SK-N-SH treated with all-trans-retinoic acid at 6 μM for 48 hours (cell line): ENCODE data around the gene PURA.

Experiments
- ATAC-seq: fragments of 200-7000 bp; cut with Tn5 transposase; 3 replicates; pipeline ENCODE4 v1.9.1; 2020; ENCODE audit warnings: mild to moderate bottlenecking, moderate library complexity
- BACH2 ChIP-seq: fragments of 250-450 bp; sonication (Bioruptor Pico); IDR thresholded peaks from 2 replicates; pipeline ENCODE4 v1.9.0; 2021; ENCODE audit warnings: mild to moderate bottlenecking, borderline replicate concordance
- CSDC2 ChIP-seq: fragments of 250-450 bp; sonication (Bioruptor Pico); IDR thresholded peaks from 2 replicates; pipeline ENCODE4 v1.5.0; 2020; ENCODE audit warnings: mild to moderate bottlenecking, moderate library complexity
- ESRRG ChIP-seq: fragments of 250-450 bp; sonication (Bioruptor Pico); IDR thresholded peaks from 2 replicates; pipeline ENCODE4 v1.6.1; 2021; ENCODE audit warnings: mild to moderate bottlenecking
- GLIS3 ChIP-seq: fragments of 250-450 bp; sonication (Bioruptor Pico); IDR thresholded peaks from 2 replicates; pipeline ENCODE4 v1.5.0; 2020; ENCODE audit warnings: mild to moderate bottlenecking, moderate library complexity
- ISL1 ChIP-seq: fragments of 250-450 bp; sonication (Bioruptor Pico); IDR thresholded peaks from 2 replicates; pipeline ENCODE4 v2.1.2; 2022; ENCODE audit warnings: mild to moderate bottlenecking, moderate library complexity
- PPARA ChIP-seq: fragments of 250-450 bp; sonication (Bioruptor Pico); IDR thresholded peaks from 2 replicates; pipeline ENCODE4 v1.5.0; 2020; ENCODE audit warnings: mild to moderate bottlenecking, borderline replicate concordance
- SNAI2 ChIP-seq: fragments of 250-450 bp; sonication (Bioruptor Pico); IDR thresholded peaks from 2 replicates; pipeline ENCODE4 v1.5.0; 2020; ENCODE audit warnings: mild to moderate bottlenecking, moderate library complexity
- TCF4 ChIP-seq: fragments of 250-450 bp; sonication (Bioruptor Pico); IDR thresholded peaks from 2 replicates; pipeline ENCODE4 v1.8.0; 2021; ENCODE audit warnings: mild to moderate bottlenecking, moderate library complexity, borderline replicate concordance
- TSHZ2 ChIP-seq: fragments of 250-450 bp; sonication (Bioruptor Pico); IDR thresholded peaks from 2 replicates; pipeline ENCODE4 v1.5.0; 2020; ENCODE audit warnings: mild to moderate bottlenecking, moderate library complexity
- ZC3H10 ChIP-seq: fragments of 250-450 bp; sonication (Bioruptor Pico); IDR thresholded peaks from 2 replicates; pipeline ENCODE4 v1.5.1; 2021; ENCODE audit warnings: mild to moderate bottlenecking, moderate library complexity
- ZFP30 ChIP-seq: fragments of 450-650 bp; formaldehyde crosslinking; IDR thresholded peaks from 2 replicates; pipeline ENCODE4 v1.5.0; 2022; ENCODE audit warnings: mild to moderate bottlenecking, moderate library complexity
- ZNF565 ChIP-seq: fragments of 450-650 bp; formaldehyde crosslinking; conservative IDR thresholded peaks from 2 replicates; pipeline ENCODE4 v1.5.0; 2020; ENCODE audit warnings: low read depth, mild to moderate bottlenecking, moderate library complexity
- ZNF70 ChIP-seq: fragments of 450-650 bp; formaldehyde crosslinking; IDR thresholded peaks from 2 replicates; pipeline ENCODE4 v1.5.0; 2020; ENCODE audit warnings: mild to moderate bottlenecking, moderate library complexity
- TF ChIP-seq, protein P1 (sequence below): fragments of 250-450 bp; sonication (Bioruptor Pico); IDR thresholded peaks from 2 replicates; pipeline ENCODE4 v1.5.1; 2020; ENCODE audit warnings: low read depth, mild to moderate bottlenecking, moderate library complexity
- TF ChIP-seq, protein P2 (sequence below): fragments of 250-450 bp; sonication (Bioruptor Pico); IDR thresholded peaks from 2 replicates; pipeline ENCODE4 v1.8.0; 2020; ENCODE audit warnings: mild to moderate bottlenecking, moderate library complexity, borderline replicate concordance

PURA gene

DNA sequence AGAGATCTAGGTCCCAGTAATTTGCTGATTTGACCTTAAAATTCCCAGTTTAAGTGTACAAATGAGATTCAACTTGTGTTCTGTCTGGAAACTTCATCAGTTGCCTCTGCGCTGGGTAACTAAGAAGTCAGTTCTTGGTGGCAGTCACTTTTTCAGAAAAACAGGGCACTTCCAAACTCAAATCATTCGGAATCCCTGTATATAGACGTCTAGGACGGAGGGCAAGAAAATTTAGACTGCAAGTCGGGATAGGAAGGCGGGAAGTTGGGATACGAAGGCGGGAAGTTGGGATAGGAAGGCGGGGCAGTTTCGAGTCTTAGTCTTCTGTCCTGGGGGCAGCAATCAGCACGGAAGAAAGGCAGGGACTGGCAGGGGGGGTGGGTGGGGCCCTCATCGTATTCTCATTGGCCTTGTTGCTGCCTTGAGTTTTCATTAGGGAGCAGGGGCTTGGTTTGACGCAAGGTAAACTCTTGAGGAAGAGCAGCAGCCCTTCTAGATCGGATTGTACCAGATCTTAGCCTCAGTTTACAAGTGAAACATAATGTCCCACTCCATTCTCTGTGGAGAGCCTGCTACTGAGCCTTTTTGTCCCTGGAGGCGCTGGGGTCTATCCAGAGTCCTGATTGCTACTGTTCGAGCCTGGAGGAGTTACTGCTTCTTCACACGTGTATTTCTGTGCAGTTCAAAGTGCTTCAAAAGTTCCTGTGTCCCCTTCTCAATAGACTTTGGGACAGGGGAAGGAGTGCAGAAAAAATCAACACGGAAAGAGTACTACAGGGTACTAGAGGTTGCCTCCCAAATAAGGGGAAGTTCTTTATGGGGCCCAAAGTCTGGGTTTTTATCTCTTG is 2.7 kb upstream of the PURA start:
- ATAC-seq: no peak
- no peak for TF ChIP-seq CSDC2 (CRISPR knock-in tag)
- no peak for TF ChIP-seq ESRRG (CRISPR knock-in tag)
- TF ChIP-seq PPARA (CRISPR knock-in tag): no peak
- no peak for TF ChIP-seq SNAI2 (CRISPR knock-in tag)
- TF ChIP-seq, protein P1, sequence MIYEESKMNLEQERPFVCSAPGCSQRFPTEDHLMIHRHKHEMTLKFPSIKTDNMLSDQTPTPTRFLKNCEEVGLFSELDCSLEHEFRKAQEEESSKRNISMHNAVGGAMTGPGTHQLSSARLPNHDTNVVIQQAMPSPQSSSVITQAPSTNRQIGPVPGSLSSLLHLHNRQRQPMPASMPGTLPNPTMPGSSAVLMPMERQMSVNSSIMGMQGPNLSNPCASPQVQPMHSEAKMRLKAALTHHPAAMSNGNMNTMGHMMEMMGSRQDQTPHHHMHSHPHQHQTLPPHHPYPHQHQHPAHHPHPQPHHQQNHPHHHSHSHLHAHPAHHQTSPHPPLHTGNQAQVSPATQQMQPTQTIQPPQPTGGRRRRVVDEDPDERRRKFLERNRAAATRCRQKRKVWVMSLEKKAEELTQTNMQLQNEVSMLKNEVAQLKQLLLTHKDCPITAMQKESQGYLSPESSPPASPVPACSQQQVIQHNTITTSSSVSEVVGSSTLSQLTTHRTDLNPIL: no peak
- no peak for TF ChIP-seq TSHZ2
- no peak for TF ChIP-seq ZFP30 (CRISPR knock-in tag)
- TF ChIP-seq, all 23 proteins: peak for 0

DNA sequence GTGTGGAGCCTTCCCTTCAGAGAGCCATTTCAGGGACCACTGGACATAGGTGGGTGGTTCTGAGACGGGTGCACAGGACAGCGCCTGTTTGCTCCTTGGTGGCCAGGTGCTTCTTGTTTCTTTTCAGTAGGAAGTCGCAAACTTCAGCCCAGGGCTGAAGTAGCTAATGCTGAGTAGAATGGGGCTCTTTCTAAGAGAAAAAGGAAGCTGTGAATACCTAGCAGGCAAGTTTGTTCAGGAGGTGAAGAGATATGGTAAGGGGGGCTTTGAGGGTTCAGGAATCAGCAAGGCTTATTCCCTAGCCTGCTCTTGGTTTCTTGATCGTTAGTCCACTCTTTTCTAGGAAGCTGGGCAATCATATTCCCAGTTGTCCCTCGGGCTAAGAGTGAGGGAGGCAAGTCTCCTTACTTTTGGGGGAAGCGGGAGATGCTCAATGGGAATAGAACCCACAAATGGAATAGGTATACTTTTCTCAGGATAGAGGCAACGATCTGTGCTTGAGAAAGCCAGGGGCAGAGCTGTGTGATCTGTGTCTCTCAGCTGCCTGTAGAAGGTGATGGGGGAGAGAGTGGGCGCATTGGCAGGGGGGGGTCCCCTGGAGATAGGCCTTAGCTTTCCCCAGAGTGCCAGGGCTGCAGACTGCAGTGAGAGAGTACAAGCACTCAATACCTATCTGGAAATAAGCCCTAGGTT is 1.9 kb upstream of the PURA start:
- TF ChIP-seq, protein P1: no peak
- TF ChIP-seq ZC3H10 (no peak), TCF4 (CRISPR knock-in tag) (no peak)
- TF ChIP-seq, protein P2, sequence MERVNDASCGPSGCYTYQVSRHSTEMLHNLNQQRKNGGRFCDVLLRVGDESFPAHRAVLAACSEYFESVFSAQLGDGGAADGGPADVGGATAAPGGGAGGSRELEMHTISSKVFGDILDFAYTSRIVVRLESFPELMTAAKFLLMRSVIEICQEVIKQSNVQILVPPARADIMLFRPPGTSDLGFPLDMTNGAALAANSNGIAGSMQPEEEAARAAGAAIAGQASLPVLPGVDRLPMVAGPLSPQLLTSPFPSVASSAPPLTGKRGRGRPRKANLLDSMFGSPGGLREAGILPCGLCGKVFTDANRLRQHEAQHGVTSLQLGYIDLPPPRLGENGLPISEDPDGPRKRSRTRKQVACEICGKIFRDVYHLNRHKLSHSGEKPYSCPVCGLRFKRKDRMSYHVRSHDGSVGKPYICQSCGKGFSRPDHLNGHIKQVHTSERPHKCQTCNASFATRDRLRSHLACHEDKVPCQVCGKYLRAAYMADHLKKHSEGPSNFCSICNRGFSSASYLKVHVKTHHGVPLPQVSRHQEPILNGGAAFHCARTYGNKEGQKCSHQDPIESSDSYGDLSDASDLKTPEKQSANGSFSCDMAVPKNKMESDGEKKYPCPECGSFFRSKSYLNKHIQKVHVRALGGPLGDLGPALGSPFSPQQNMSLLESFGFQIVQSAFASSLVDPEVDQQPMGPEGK (CRISPR knock-in tag): no peak
- ATAC-seq: no peak

- TF ChIP-seq ZNF565 (CRISPR knock-in tag) (no peak), BACH2 (CRISPR knock-in tag) (no peak), GLIS3 (CRISPR knock-in tag) (no peak), PPARA (CRISPR knock-in tag) (no peak), CSDC2 (CRISPR knock-in tag) (no peak), ZC3H10 (no peak), ZNF70 (no peak), SNAI2 (CRISPR knock-in tag) (no peak), TSHZ2 (no peak), ISL1 (no peak), ZFP30 (CRISPR knock-in tag) (no peak), TCF4 (CRISPR knock-in tag) (no peak)
- TF ChIP-seq, protein P2 (CRISPR knock-in tag): no peak
- TF ChIP-seq, protein P1: no peak
- ATAC-seq: peak; percentile 4; the same call in 2 of the 3 replicates
These were observed 1.2 kb upstream of the PURA start for GRCh38 chr5:140112685-140113179.
